Stimulated activated effector memory CD8-positive, alpha-beta T cell treated with anti-CD3 and anti-CD28 coated beads, Interleukin-12 subunit alpha, Interleukin-12 subunit beta, amount 100 ng/mL, for 72 hours (primary cell): ENCODE measurements around the gene SLIT3.
"Not testable (repeated sequence)": the region's sequence is repeated elsewhere in the genome, so short reads cannot be mapped to it uniquely, and the experiment has no call there.

Experiments
- ATAC-seq: fragments of 150-1000 bp; cut with Tn5 transposase; 2 replicates; pipeline ENCODE4 v1.10.0; 2021
- DNase-seq, 2 donors: peaks; one replicate each; pipeline ENCODE4 v3.0.0; 2021 to 2022; ENCODE audit warnings: low spot score in 2 of 2
- H3K27ac Mint-ChIP-seq: one replicate; pipeline ENCODE4 v1.8.0; 2022; ENCODE audit warnings: mild to moderate bottlenecking, mixed read lengths
- H3K36me3 Mint-ChIP-seq: one replicate; pipeline ENCODE4 v1.8.0; 2022; ENCODE audit warnings: mild to moderate bottlenecking, mixed read lengths
- H3K4me1 Mint-ChIP-seq: one replicate; pipeline ENCODE4 v1.8.0; 2022; ENCODE audit warnings: mixed read lengths
- H3K4me3 Mint-ChIP-seq: one replicate; pipeline ENCODE4 v1.8.0; 2022; ENCODE audit warnings: mild to moderate bottlenecking, mixed read lengths
- H3K9me3 Mint-ChIP-seq: one replicate; pipeline ENCODE4 v1.8.0; 2022; ENCODE audit warnings: mixed read lengths

The SLIT3 gene

DNA sequence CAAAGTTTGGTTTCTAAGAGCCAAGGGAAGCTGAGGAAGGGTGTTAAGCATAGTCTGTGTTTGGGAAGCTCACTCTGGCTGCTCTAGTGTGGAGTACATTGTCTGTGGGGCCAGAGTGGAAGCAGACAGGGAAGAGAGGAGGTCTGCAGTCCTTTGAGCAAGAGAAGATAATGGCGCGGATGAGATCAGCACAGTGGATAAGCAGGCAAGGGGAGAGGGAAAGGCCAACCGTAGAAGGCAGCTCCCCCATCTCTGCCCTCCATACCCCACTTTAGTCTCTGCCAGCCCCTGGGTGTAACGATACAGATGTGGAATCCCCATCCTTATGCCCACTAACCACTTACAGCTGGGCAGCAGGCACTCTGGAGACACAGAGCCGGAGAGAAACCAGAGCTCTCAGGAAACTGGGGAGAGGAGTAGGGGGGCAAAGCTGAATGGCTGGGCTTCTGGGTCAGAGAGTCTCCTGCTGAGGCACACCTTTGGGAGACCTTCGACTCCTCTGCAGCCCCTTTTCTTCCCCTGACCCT lies 75.0 kb downstream of the SLIT3 start:
- Mint-ChIP-seq H3K36me3 (no peaks in the 10 kb centered on the region), H3K27ac (no peak overlapping the region), H3K4me3 (no peak overlapping the region), H3K9me3 (no peaks in the 10 kb centered on the region), H3K4me1 (no peaks in the 10 kb centered on the region)
- ATAC-seq (no peak), DNase-seq (no peak)

DNA sequence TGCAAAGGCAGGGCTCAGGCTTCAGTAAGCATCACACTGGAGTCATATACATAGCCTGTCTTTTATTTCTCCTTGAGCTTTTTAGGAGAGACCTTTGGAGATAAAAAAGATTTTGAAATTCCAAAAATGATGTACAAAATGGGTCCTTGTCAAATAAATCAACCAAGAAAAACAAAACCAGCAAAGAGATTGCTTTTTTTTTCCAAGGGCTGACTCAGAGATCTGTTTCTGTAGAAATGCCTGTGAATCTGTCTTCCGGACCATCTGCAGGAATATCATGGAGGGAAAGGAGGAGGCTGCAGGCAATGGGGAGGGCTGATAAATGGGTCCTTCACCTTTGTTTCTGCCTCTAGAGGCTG lies 77.4 kb downstream of the SLIT3 start:
- H3K4me1 Mint-ChIP-seq, result no peaks in the 10 kb centered on the region
- no peak overlapping the region for H3K27ac Mint-ChIP-seq
- no peaks in the 10 kb centered on the region for H3K9me3 Mint-ChIP-seq
- H3K36me3 Mint-ChIP-seq, result no peaks in the 10 kb centered on the region
- H3K4me3 Mint-ChIP-seq, result no peak overlapping the region
- ATAC-seq (no peak), DNase-seq (no peak)

DNA sequence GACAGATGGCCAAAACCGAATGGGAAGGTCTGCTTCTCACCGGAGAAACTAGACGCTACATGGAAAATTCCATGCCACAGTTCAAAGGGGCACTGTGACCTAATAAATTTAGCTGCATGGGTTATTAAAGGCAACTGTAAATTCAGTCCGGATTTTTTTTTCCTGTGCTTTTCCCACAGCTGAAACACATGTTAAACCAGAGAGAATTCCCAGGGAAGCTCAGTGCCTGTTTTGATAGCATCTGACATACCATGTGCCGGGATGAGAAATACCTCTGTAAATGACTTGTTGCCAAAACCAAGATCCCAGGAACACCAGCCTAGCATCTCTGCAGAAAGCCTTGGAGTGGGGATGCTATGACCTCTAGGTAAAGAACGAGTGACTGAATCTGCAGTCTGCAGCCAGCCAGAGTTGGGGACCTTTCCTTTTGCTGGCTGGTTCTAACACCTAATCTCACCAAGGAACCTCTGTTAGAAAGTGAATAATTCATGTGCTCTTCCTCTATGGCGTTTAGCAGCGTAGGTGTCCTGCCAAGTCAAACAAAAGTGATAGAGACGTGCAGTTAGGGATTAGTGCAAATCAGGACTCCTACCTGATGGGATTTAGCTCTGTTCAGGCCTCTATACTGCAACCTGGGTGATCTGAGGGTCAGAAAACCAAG lies 77.9 kb downstream of the SLIT3 start:
- Mint-ChIP-seq H3K9me3 (no peaks in the 10 kb centered on the region), H3K4me3 (no peak overlapping the region), H3K4me1 (no peaks in the 10 kb centered on the region), H3K27ac (no peak overlapping the region), H3K36me3 (no peaks in the 10 kb centered on the region)
- no peak for DNase-seq
- no peak for ATAC-seq

DNA sequence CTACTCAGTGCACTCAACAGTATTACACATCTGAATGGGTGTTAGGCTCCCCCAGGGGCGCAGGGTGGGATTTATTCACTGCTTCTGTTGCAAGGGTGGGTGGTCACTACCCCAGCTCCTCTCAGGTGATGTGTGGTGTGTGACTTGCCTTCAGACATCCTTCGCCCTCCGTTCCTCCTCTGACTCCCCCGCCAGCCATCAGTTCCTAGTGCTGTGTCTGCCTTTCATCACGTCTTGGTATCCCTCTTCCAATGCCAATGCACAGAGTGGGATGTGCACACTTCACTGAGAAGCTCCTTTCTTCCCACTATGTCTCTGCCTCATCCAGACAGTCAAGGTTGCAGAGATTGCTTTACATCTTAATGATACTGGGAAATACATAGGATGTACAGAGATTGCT lies 79.4 kb downstream of the SLIT3 start:
- no peaks in the 10 kb centered on the region for H3K36me3 Mint-ChIP-seq
- no peak overlapping the region for H3K4me3 Mint-ChIP-seq
- ATAC-seq (no peak), DNase-seq (no peak)
- no peaks in the 10 kb centered on the region for H3K9me3 Mint-ChIP-seq
- H3K27ac Mint-ChIP-seq, result no peak overlapping the region
- no peaks in the 10 kb centered on the region for H3K4me1 Mint-ChIP-seq

DNA sequence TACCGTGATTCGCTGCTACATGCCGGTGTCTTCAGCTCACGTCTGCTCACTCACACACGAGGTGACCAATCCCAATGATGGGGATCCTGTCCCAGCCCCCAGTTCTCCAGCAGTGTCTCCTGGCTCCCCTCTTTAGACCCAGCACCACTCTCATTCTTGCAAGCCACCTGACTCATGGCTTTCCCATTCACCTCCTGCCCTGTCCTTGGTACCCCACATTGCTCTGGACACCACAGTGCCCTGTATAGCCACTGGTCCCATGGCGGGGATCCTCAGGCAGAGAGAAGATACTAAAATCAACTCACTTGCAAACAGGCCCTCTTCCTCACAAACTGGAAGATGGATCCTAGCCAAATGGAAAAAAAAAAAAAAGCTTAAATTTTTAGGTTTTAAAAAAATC lies 81.0 kb downstream of the SLIT3 start:
- no peak overlapping the region for H3K27ac Mint-ChIP-seq
- ATAC-seq (no peak), DNase-seq (no peak)
- no peaks in the 10 kb centered on the region for H3K36me3 Mint-ChIP-seq
- no peaks in the 10 kb centered on the region for H3K9me3 Mint-ChIP-seq
- no peak overlapping the region for H3K4me3 Mint-ChIP-seq
- H3K4me1 Mint-ChIP-seq, result no peaks in the 10 kb centered on the region

DNA sequence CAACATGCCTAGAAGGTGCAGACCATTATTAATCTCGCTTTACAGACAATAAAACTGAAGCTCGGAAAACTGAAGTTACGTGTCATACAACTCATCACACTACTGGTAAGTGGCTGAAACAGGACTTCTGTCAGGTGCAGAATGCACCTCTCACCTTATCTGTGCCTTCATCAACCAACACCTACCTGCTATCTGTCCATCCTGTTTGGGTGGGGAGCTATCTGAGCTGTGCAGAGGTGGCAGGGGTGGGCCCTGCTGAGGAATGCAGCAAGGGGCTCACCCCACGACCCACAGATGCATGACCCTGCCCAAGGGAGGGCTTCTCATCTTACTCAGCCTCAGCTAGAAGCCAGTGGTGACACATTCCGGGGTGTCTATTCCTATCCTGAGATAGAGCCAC lies 81.6 kb downstream of the SLIT3 start:
- H3K4me3 Mint-ChIP-seq, result no peak overlapping the region
- ATAC-seq (no peak), DNase-seq (no peak)
- H3K27ac Mint-ChIP-seq, result no peak overlapping the region
- no peaks in the 10 kb centered on the region for H3K4me1 Mint-ChIP-seq
- H3K9me3 Mint-ChIP-seq, result no peaks in the 10 kb centered on the region
- no peaks in the 10 kb centered on the region for H3K36me3 Mint-ChIP-seq

DNA sequence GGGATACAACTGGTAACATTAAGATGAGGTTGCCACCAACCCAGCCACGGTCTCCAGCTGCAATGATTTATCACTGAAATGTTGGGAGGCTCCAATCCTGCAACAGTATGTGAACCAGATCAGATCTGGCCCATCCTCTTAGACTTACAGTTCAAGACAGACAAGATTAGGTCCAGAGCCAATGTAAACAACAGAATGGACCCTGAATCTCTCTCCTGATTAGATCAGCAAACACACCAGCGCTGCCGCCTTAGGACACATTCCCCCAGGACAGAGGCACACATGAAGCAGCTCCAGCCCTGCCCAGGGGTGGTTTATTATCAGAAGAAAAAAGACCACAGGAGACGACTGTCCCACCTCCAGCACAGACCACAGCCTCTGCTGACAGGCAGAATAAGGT lies 82.1 kb downstream of the SLIT3 start:
- no peak overlapping the region for H3K27ac Mint-ChIP-seq
- H3K4me3 Mint-ChIP-seq, result no peak overlapping the region
- no peaks in the 10 kb centered on the region for H3K4me1 Mint-ChIP-seq
- DNase-seq, result no peak
- ATAC-seq, result no peak
- no peaks in the 10 kb centered on the region for H3K36me3 Mint-ChIP-seq
- no peaks in the 10 kb centered on the region for H3K9me3 Mint-ChIP-seq

DNA sequence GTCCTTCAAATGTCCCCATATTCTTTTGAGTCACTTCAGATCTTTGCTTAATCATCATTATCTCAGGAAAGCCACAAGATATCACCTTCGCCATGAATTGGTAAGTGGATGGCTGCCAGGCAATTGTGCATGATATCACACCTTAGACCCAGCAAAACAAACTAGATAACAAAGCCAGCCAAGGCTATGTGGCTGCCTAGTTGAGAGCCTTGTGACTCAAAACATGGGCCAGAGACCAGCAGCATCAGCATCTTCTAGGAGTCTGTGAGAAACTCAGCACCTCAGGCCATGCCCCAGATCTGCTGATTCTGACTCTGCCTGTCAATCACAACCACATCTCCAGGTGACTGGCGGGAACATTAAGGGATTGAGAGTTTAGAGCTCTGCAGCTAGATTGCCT lies 82.8 kb downstream of the SLIT3 start:
- Mint-ChIP-seq H3K4me1 (no peaks in the 10 kb centered on the region), H3K36me3 (no peaks in the 10 kb centered on the region), H3K4me3 (no peak overlapping the region), H3K27ac (no peak overlapping the region), H3K9me3 (peaks cover 3% of the 10 kb centered on the region)
- no peak for ATAC-seq
- peak in 1 of 2 donors; percentile 49 for DNase-seq

DNA sequence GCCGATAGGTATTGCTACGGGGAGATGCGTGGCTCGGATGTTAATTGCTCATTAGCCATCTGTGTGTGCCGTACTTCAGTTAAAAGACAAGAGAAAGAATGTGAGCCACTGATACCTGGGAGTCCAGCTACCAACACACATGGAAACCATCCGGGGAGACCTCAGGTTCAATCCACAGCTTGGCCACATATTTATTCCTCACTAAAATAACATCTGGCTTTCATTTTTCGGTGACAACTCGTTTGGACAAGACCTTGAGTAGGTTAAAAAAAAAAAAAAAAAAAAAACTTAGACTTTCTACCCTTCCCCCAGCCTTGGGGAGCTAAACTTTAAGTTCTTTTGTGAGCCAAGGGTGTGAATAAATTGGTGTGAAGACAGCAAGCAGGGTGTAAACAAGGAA lies 84.1 kb downstream of the SLIT3 start:
- ATAC-seq, result no peak
- no peak for DNase-seq
- Mint-ChIP-seq H3K27ac (no peak overlapping the region), H3K36me3 (no peaks in the 10 kb centered on the region), H3K4me3 (no peak overlapping the region), H3K9me3 (peaks cover 3% of the 10 kb centered on the region), H3K4me1 (no peaks in the 10 kb centered on the region)

DNA sequence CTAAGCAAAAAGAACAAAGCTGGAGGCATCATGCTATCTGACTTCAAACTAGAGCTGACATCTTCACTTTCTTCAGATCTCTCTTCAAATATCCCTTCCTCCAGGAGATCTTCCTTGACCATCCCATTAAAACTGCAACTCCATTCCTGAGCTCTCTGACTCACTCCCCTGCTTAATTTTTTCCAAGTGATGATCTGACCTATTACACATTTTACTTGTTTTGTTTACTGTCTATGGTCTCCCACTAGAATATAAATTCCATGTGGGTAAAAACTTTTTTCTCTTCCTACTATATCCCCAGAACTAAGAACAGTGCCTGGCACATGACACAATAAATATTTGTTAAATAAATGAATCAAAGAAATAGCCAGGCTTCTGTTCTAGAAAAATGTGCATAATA lies 87.5 kb downstream of the SLIT3 start:
- ATAC-seq (no peak), DNase-seq (no peak)
- H3K27ac Mint-ChIP-seq, result no peak overlapping the region
- no peak overlapping the region for H3K4me3 Mint-ChIP-seq
- H3K4me1 Mint-ChIP-seq, result no peaks in the 10 kb centered on the region
- H3K9me3 Mint-ChIP-seq, result peaks cover 12% of the 10 kb centered on the region
- no peaks in the 10 kb centered on the region for H3K36me3 Mint-ChIP-seq

DNA sequence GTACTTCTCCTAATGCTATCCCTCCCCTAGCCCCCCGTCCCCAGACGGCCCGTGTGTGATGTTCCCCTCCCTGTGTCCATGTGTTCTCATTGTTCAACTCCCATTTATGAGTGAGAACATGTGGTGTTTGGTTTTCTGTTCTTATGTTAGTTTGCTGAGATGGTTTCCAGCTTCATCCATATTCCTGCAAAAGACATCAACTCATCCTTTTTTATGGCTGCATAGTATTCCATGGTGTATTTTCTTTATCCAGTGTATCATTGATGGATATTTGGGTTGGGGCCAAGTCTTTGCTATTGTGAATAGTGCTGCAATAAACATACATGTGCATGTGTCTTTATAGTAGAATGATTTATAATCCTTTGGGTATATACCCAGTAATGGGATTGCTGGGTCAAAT lies 89.2 kb downstream of the SLIT3 start:
- not testable (repeated sequence) for H3K4me1 Mint-ChIP-seq, H3K36me3 Mint-ChIP-seq, DNase-seq, H3K27ac Mint-ChIP-seq, ATAC-seq, H3K4me3 Mint-ChIP-seq
- peaks cover 14% of the 10 kb centered on the region for H3K9me3 Mint-ChIP-seq

DNA sequence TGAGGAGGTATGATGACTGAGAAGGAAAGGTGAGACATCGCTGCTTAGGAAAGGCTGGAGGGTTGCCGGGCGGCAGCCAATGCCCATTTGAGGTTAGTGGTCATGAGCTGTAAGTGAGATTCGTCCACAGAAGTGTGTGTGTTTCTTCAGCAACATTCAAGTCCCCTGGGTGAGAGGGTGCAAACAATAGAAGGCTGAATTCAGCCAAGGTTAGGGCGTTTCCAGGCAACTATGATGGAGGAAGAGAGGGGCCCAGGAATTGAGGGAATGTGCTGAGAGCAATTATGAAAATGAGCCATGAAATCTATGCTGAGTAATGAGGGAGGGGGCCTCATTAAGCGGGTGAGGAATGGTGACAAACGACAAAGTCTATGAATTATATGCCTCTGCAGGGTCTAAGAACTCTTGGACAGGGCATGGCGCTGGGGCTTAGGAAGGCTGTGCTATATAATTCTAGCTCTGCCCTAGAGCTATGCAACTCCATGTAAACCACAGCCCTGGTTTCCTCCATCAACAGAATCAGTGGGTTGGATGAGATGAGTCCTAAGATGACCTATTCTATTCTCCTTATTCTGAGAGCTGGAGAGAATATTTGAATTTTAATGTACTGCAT lies 96.0 kb downstream of the SLIT3 start:
- Mint-ChIP-seq H3K36me3 (no peaks in the 10 kb centered on the region), H3K27ac (no peak overlapping the region), H3K4me3 (no peak overlapping the region), H3K9me3 (peaks cover 15% of the 10 kb centered on the region), H3K4me1 (no peaks in the 10 kb centered on the region)
- no peak for DNase-seq
- peak; percentile 16 for ATAC-seq

DNA sequence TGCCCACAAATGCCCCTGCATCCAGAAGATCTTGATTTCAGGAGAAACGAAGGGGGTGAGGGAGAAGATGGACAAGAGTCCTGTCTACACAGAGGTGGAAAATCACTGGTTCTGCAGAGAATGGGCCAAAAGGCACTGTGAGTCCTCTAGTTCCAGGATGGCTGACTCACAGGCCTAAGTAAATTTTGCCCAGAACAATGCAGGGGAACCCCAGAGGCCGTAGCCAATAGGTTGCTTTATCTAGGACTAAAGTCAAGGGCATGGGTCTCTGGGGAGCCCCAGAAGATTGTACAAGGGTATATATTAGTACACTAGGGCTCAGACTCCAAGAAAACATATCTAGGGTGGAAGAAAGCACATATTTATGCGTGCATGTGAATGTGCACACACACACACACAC lies 98.0 kb downstream of the SLIT3 start:
- no peaks in the 10 kb centered on the region for H3K36me3 Mint-ChIP-seq
- no peaks in the 10 kb centered on the region for H3K4me1 Mint-ChIP-seq
- H3K9me3 Mint-ChIP-seq, result peaks cover 9% of the 10 kb centered on the region
- H3K27ac Mint-ChIP-seq, result no peak overlapping the region
- no peak overlapping the region for H3K4me3 Mint-ChIP-seq
- DNase-seq (no peak), ATAC-seq (no peak)

DNA sequence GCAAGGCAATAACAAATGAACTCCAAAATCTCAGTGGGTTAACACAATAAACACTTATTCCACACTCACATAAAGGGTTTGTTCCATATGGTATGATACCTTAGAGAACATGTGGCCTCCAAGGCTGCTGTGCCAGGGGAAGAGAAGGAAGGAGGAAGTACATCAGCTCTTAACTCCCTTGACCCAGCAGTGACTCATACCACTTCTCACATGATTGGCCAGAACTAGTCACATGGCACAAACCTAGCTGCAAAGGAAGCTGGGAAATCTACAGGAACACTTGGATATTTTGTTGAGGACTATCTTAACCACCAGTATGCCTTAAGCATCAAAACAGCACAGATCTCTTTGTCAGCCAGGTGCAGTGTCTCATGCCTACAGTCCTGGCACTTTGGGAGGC lies 99.3 kb downstream of the SLIT3 start:
- no peaks in the 10 kb centered on the region for H3K36me3 Mint-ChIP-seq

DNA sequence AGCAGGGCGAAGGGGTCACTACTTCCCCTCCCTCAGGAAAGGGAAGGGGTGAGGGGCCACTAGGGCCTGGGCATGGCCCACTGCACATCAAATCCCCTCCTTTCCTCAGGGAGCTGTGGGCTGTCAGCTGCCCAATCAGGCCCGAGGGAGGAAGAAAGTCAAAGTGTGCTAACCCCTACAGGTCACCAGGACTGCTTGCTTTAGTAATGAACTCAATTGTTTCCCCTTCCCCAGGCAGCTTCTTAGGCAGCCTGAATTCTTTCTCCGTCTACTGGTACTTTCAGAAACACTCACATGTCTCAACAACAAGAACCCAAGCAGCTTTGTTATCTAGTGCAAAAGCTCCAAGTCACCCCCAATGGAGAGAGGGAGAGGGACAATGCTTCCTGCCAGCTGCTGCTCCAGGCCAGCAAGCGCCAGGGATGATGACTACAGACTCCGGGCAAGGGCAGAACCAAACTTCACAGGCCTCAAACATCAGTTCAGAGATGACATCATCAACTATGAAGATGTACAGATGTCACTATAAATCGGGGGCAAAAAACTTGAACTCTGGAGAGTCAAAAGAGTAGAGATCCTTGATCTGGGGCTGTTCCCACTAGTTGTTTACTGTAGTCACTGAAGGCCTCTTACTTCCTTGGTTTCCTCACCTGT lies 100.7 kb downstream of the SLIT3 start:
- Mint-ChIP-seq H3K9me3 (peaks cover 9% of the 10 kb centered on the region), H3K4me1 (no peaks in the 10 kb centered on the region), H3K27ac (no peak overlapping the region), H3K4me3 (no peak overlapping the region), H3K36me3 (no peaks in the 10 kb centered on the region)
- DNase-seq (no peak), ATAC-seq (no peak)

More for the DNA sequence above, 99.3 kb downstream of the SLIT3 start:
- ATAC-seq, result no peak
- Mint-ChIP-seq H3K9me3 (peaks cover 9% of the 10 kb centered on the region), H3K27ac (no peak overlapping the region), H3K4me3 (no peak overlapping the region), H3K4me1 (no peaks in the 10 kb centered on the region)
- DNase-seq, result no peak

DNA sequence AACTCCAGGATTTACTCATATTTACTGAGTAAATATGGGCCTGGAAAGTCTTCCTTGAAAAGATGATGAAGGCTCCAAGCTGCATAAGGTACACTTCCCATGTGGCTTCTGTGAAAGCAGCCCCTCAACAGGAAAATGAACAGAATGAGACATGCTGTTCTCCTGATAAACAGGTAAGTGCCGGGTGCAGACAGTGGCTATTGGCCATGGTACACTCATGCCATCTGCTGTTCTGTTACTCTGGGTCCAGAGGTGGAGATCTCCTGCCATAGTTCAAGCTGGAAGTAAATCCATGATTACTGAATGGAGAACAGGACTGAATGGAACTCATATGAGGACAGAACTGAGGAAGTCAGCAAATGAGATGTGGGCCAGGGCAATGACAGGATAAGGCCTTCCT lies 103.6 kb downstream of the SLIT3 start:
- Mint-ChIP-seq H3K9me3 (no peaks in the 10 kb centered on the region), H3K4me3 (no peak overlapping the region), H3K4me1 (no peaks in the 10 kb centered on the region), H3K36me3 (no peaks in the 10 kb centered on the region), H3K27ac (no peak overlapping the region)
- no peak for DNase-seq
- no peak for ATAC-seq
